A549 treated with AZD2906 at 1 μM for 4 hours (cell line): ENCODE results near the gene ARPC5L. TPM values are rescaled to one million over a fixed set of nuclear protein-coding genes. Genes with fewer than 3 reads are reported as not detected.

Experiments
- total RNA-seq: library from RNA; stranded (reverse); fragments of 200-300 nt; extraction: Qiagen RNA extraction; gene quantifications from 5 replicates; pipeline ENCODE4 v1.2.3, GENCODE V29; 2022

ARPC5L gene
- 54.8 to 74.1 TPM (median 66.6 TPM) in 5 replicates for total RNA-seq

GRCh38 chr9:124861342-124862229 lies at the start of gene ARPC5L, which contains the start of gene RPL35:
Gene ARPC5L, plus strand, starts transcription at chr9:124862130. Its CDS starts 7,161 bp downstream, at chr9:124869291.
Gene RPL35, minus strand, starts transcription at chr9:124861957. Its CDS starts 45 bp downstream, at chr9:124861912.

DNA sequence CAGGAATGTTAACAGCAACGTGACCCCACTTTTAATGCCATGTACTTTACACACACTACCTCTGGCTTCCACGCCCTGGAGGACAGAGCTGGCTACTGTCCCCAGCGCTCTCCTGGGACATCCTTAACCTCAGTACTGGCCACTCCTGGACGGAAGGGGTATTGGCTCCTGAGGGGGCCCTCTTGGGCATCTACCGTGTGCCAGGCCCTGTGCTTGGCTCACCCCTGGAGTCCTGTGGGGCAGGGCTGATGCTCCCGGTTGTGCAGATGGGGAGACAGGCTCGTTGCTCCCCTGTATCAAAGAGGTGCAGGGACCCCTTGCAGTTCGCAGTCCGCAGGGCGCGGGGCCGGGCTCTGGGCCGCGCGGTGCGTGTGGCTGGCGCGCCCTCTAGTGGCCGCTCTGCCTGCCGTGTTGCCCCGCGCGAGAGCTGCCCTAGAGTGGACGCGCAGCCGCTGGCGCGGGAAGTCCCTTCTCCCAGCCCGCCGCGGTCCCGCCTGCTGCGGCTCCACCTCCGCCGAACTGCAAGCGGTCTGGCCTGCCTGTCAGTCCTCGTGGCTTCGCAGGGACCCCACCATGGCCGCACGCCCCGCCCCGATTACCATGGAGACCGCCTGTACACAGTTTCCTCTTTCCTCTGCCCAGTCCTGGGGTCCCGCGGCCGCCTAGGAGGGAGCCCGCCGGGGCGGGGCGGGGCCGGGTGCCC lies 8.9 kb upstream of the ARPC5L start, which contains the start of gene WDR38:
WDR38 (plus strand) TSS at position 632 of the 703 bp plus-strand sequence. CDS start 72 bp downstream, outside the sequence.

Other genes starting within 250 kb of the ARPC5L start
- gene NR6A1, start 90.8 kb upstream of the ARPC5L start, total RNA-seq = 1.4 to 2.0 TPM (median 1.7 TPM) in 5 replicates
- gene OLFML2A, start 85.0 kb upstream of the ARPC5L start, total RNA-seq = 24.5 to 37.8 TPM (median 31.4 TPM) in 5 replicates
- 0.11 to 0.23 TPM (median 0.14 TPM) in 5 replicates for gene WDR38, start 8.7 kb upstream of the ARPC5L start, total RNA-seq
- 2,790 to 3,130 TPM (median 2,895 TPM) in 5 replicates for gene RPL35, start 173 bp upstream of the ARPC5L start, total RNA-seq
- 10.2 to 10.6 TPM (median 10.6 TPM) in 5 replicates for gene GOLGA1, start 79.0 kb downstream of the ARPC5L start, total RNA-seq